Ovary (tissue), 9 donors: ENCODE data around the gene MEAK7. TPM values are rescaled to one million over a fixed set of nuclear protein-coding genes. Genes with fewer than 3 reads are reported as not detected.

Source experiments
- DNase-seq, 5 donors: peaks; one replicate each; pipeline ENCODE4 v3.0.0-alpha.2; 2019 to 2020
- H3K27ac ChIP-seq, 2 donors: fragments of 200-600 bp; one replicate each; pipeline versions ENCODE4 v1.5.1 to v1.8.0; 2019 to 2022
- H3K27me3 ChIP-seq: fragments of 200-600 bp; one replicate; pipeline ENCODE4 v1.8.0; 2022
- H3K36me3 ChIP-seq: fragments of 200-600 bp; sonication (generic); one replicate; pipeline ENCODE4 v1.5.1; 2019
- H3K4me1 ChIP-seq: one replicate; pipeline ENCODE4 v1.8.1; 2013; ENCODE audit warnings: mild to moderate bottlenecking, moderate library complexity; ENCODE audit not compliant: insufficient read depth
- H3K4me3 ChIP-seq: fragments of 200-600 bp; sonication (generic); one replicate; pipeline ENCODE4 v1.5.1; 2017
- H3K9me3 ChIP-seq, 2 donors: fragments of 200-600 bp in 1 of 2; sonication (generic) in 1 of 2; one replicate each; pipeline versions ENCODE4 v1.5.1 to v1.8.1; 2013 to 2019; ENCODE audit warnings: mild to moderate bottlenecking in 1 of 2, moderate library complexity in 1 of 2
- EP300 ChIP-seq: sonication (generic); formaldehyde crosslinking; IDR thresholded peaks from one replicate; pipeline ENCODE4 v1.6.1; 2017; ENCODE audit warnings: antibody characterized with exemption
- POLR2A ChIP-seq: fragments of 450-650 bp; IDR thresholded peaks from one replicate; pipeline ENCODE4 v1.6.1; 2017; ENCODE audit warnings: antibody characterized with exemption, mild to moderate bottlenecking, moderate library complexity
- WGBS, 3 donors: extraction: QIAGEN DNeasy Blood & Tissue Kit in 1 of 3; methylation state at CpG; one replicate each; pipeline versions ENCODE4 v1.1.5 to v1.1.7; 2013 to 2017; 5-methylcytosine and 5-hydroxymethylcytosine counted together
- intact Hi-C, 4 donors: fragments of 100-400 bp; cut with DNase I; formaldehyde crosslinking; loops; one replicate each; pipeline versions ENCODE4 v1.11.0 to v1.15.1; 2022 to 2023
- polyA plus RNA-seq, 2 donors: library from polyadenylated mRNA; stranded (reverse); fragments of 200-250 nt in 1 of 2; fragments of 350-450 nt in 1 of 2; fragmentation: Illumina TruSeq in 1 of 2; extraction: RNeasy Lipid Tissue Mini Kit (QIAGEN cat#74804) in 1 of 2; gene quantifications; one replicate each; pipeline ENCODE4 v1.2.3, GENCODE V29; 2013 to 2014
- total RNA-seq, 7 donors: library from RNA; depleted of rRNA in 2 of 7; stranded (reverse); fragments of >200 nt in 2 of 7; fragmentation: NEBNext Ultra II Directional in 3 of 7; extraction: Animal tissue kit (Norgen Biotek cat#: 25700) in 3 of 7; gene quantifications; one replicate each; pipeline versions ENCODE4 v1.1.0 to v1.2.4, GENCODE V29; 2016 to 2023
- TF ChIP-seq, protein P1 (sequence below), 3 donors: fragments of 450-650 bp in 2 of 3; fragments of 200-600 bp in 1 of 3; IDR thresholded peaks; one replicate each; pipeline versions ENCODE4 v1.5.1 to v1.8.0; 2016 to 2022; ENCODE audit warnings: antibody characterized with exemption in 3 of 3, mild to moderate bottlenecking in 1 of 3
- donor health status: DM: no; HTN: no; CAD: no; lungs with moderate emphysema.
- donor health status: DM: no; HTN: no; CAD: no.
- donor health status: Bipolar disorder and iron deficiency.
- donor health status: DM: yes; HTN: yes; CAD: no.
- donor health status: DM: no; HTN: no; CAD: no.
- donor health status: DM: yes; HTN: yes; CAD: no.

MEAK7 gene
- total and polyA plus RNA-seq, 9 donors: 6.6 to 23.0 (median 17.2) TPM

DNA sequence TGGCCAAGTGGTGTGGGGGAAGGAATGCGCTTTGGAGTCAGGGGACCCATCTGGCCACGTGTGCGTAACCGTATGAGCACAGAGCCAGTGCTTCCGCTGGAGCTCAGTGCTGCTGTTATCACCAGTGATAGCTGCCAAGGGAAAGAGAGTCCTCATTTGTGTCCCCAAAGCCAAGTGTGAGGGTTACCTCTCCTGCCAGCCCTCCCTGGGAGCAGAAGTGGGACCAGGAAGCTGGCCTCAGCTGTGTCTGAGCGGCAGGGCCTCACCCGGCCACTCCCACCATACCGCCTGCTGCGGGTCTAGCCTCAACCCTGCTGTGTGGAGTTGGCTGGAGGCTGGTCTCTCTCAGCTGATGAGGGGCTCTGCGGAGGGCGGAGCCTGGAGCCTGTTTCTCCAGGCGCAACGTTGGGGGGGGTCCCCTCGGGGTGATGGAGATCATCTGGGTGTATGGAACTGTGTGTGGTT, 44.5 kb downstream of the MEAK7 start:
- no peak overlapping the region for H3K27ac ChIP-seq
- H3K27me3 ChIP-seq: no peaks in the 10 kb centered on the region
- peak in 1 of 5 donors; percentile 26 for DNase-seq
- TF ChIP-seq, protein P1, sequence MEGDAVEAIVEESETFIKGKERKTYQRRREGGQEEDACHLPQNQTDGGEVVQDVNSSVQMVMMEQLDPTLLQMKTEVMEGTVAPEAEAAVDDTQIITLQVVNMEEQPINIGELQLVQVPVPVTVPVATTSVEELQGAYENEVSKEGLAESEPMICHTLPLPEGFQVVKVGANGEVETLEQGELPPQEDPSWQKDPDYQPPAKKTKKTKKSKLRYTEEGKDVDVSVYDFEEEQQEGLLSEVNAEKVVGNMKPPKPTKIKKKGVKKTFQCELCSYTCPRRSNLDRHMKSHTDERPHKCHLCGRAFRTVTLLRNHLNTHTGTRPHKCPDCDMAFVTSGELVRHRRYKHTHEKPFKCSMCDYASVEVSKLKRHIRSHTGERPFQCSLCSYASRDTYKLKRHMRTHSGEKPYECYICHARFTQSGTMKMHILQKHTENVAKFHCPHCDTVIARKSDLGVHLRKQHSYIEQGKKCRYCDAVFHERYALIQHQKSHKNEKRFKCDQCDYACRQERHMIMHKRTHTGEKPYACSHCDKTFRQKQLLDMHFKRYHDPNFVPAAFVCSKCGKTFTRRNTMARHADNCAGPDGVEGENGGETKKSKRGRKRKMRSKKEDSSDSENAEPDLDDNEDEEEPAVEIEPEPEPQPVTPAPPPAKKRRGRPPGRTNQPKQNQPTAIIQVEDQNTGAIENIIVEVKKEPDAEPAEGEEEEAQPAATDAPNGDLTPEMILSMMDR (IDR thresholded peaks at IDR 0.05): no peak
- TF ChIP-seq POLR2A (no peak), EP300 (no peak)
- no peaks in the 10 kb centered on the region for H3K4me1 ChIP-seq
- WGBS, 3 donors: 73 to 80% (median 77%) methylated on average over 14 of the region's 14 CpGs
- intact Hi-C loops: no loop called here
- H3K9me3 ChIP-seq: no peaks in the 10 kb centered on the region
- H3K36me3 ChIP-seq: no peaks in the 10 kb centered on the region
- H3K4me3 ChIP-seq: no peak overlapping the region

DNA sequence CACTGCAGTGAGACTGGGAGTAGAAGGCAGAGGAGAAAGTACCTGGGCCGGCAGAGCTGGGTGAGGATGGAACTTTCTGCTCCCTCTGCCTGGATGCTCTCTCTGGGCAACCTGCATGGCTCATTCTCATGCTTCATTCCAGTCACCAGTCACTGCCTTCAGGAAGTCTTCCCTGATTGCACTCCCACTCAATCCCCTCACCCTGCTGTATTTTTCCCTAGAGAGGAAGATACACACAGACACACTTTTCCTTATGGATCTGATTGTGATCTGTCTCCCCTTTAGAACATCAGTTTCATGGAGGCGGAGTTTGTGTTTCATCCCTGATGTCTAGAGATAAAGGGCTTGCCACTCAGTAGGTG, 44.9 kb downstream of the MEAK7 start:
- intact Hi-C loops: no loop called here

DNA sequence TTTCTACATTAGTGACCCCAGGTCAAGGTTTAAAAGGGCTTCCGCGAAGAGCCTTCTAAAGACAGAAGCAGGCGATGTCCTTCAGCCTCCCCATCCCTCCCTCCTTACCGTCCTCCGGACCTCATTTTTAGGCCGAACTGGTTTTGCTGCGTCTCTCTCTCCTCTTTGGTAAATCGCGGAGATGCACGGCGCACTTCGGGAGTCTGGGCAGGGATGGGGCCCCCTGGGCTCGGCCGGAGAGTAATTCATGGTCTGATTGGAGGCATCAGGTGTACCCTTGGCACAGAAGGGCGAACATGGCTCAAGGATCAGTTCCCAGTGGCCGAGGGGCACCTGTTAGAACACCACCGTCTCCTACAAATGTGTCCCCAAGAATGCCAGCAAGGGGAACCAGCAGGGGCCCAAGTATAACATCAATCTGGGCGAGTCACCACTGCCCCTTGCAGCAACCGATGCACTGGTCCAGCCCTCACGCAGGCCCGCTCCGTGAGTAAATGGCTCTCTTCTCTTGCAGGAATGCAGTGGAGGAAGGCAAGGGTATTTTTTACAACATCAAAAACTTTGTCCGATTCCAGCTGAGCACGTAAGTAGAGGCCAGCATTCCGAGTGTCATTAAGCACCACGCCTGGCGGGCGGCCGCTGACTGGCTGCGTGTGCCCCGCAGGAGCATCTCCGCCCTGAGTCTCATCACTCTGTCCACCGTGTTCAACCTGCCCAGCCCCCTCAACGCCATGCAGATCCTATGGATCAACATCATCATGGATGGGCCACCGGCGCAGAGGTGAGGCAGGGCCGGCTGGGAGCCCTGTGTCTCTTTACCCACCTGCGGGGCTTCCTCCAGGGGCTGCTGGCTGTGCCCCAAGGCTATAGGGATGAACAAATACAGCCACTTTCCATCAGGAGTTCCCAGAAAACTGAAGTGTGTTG, 45.6 kb downstream of the MEAK7 start:
- intact Hi-C loops: no loop called here
- Histone ChIP-seq H3K36me3 (no peaks in the 10 kb centered on the region), H3K9me3 (no peaks in the 10 kb centered on the region), H3K4me1 (no peaks in the 10 kb centered on the region), H3K27me3 (no peaks in the 10 kb centered on the region), H3K27ac (no peak overlapping the region), H3K4me3 (no peak overlapping the region)
- WGBS, 3 donors: 89 to 95% (median 91%) methylated on average over 38 of the region's 38 CpGs
- TF ChIP-seq, protein P1 (IDR thresholded peaks at IDR 0.05): no peak
- TF ChIP-seq POLR2A: no peak
- TF ChIP-seq EP300: no peak
- DNase-seq: peak in 1 of 5 donors; percentile 25

More for the DNA sequence above, 44.9 kb downstream of the MEAK7 start:
- TF ChIP-seq POLR2A (no peak), EP300 (no peak)
- TF ChIP-seq, protein P1 (IDR thresholded peaks at IDR 0.05): no peak
- no peak for DNase-seq
- Histone ChIP-seq H3K36me3 (no peaks in the 10 kb centered on the region), H3K4me3 (no peak overlapping the region), H3K27me3 (no peaks in the 10 kb centered on the region), H3K27ac (no peak overlapping the region), H3K9me3 (no peaks in the 10 kb centered on the region), H3K4me1 (no peaks in the 10 kb centered on the region)
- 88 to 95% (median 93%) methylated on average over 2 of the region's 2 CpGs for WGBS, 3 donors

DNA sequence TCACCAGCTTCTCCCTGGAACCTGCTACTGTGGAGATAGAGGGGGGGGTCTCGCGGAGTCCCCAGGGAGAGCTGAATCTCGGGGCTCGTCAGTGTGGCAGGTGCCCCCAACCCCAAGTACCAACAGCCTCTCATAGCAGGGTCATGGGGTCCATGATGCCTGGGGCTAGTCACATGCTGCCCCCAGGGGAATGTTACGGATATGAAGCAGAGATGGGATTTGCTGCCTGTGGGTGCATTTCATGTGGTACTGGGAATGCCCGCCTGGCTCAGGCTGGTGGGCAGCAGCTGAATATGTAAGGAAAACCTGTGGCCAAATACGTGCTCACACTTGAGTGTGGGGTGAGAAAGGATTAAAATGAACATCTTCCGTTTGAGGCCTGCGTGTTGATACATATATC, 49.4 kb downstream of the MEAK7 start:
- Histone ChIP-seq H3K4me1 (no peaks in the 10 kb centered on the region), H3K36me3 (no peaks in the 10 kb centered on the region), H3K4me3 (no peak overlapping the region), H3K9me3 (no peaks in the 10 kb centered on the region), H3K27ac (no peak overlapping the region), H3K27me3 (no peaks in the 10 kb centered on the region)
- intact Hi-C loops: no loop called here
- 94 to 96% (median 95%) methylated on average over 9 of the region's 9 CpGs for WGBS, 3 donors
- no peak for TF ChIP-seq EP300
- TF ChIP-seq, protein P1 (IDR thresholded peaks at IDR 0.05): no peak
- no peak for TF ChIP-seq POLR2A
- peak in 1 of 5 donors; percentile 8 for DNase-seq

Other genes with a start within 250 kb of the MEAK7 start
- gene WFDC1, start 209.8 kb downstream of the MEAK7 start, total RNA-seq: 1 to 10 TPM in 4 of 7 donors, under 1 TPM in 3; 0.57 to 3.4 (median 2.1) TPM
- gene WFDC1, start 209.8 kb downstream of the MEAK7 start, polyA plus RNA-seq: 10 to 100 TPM in 1 of 2 donors, 1 to 10 TPM in 1; 8.4 to 10.7 TPM
- 1 to 10 TPM in 4 of 7 donors, under 1 TPM in 1, not detected in 2; 0.67 to 8.5 (median 1.5) TPM for gene ATP2C2, start 136.1 kb downstream of the MEAK7 start, total RNA-seq
- gene ATP2C2, start 136.1 kb downstream of the MEAK7 start, polyA plus RNA-seq: under 1 TPM in 1 of 2 donors, not detected in 1; 0.10 TPM
- 10 to 100 TPM; 13.8 to 46.4 (median 26.1) TPM for gene COTL1, start 113.4 kb upstream of the MEAK7 start, total RNA-seq
- 10 to 100 TPM; 30.2 to 32.9 TPM for gene COTL1, start 113.4 kb upstream of the MEAK7 start, polyA plus RNA-seq
- gene KLHL36, start 143.9 kb upstream of the MEAK7 start, total RNA-seq: 10 to 100 TPM; 36.5 to 94.9 (median 60.9) TPM
- 10 to 100 TPM; 20.7 to 27.0 TPM for gene KLHL36, start 143.9 kb upstream of the MEAK7 start, polyA plus RNA-seq
- gene USP10, start 195.3 kb upstream of the MEAK7 start, total RNA-seq: 10 to 100 TPM; 41.1 to 83.6 (median 71.4) TPM
- 10 to 100 TPM; 24.6 to 98.8 TPM for gene USP10, start 195.3 kb upstream of the MEAK7 start, polyA plus RNA-seq